SU-DHL-6 (cell line): ENCODE data around the gene GPATCH8.

ENCODE experiments used
- H2AFZ ChIP-seq: fragments of 200-600 bp; sonication (generic); 2 replicates; pipeline ENCODE4 v1.6.1; 2014; ENCODE audit warnings: low read depth, mild to moderate bottlenecking, moderate library complexity, mixed read lengths, antibody characterized with exemption, low read length; ENCODE audit not compliant: severe bottlenecking
- H3F3A ChIP-seq: fragments of 200-600 bp; shearing (Covaris generic); 2 replicates; pipeline ENCODE4 v1.6.0; 2016; ENCODE audit warnings: antibody characterized with exemption, mild to moderate bottlenecking; ENCODE audit not compliant: insufficient read depth
- H3K27ac ChIP-seq: fragments of 200-600 bp; sonication (generic); 2 replicates; pipeline ENCODE4 v1.5.1; 2016; ENCODE audit warnings: low read depth, mild to moderate bottlenecking, low read length, moderate library complexity, mixed read lengths
- H3K27me3 ChIP-seq: fragments of 200-600 bp; sonication (generic), shearing (Covaris generic); 2 replicates; pipeline ENCODE4 v1.6.0; 2014; ENCODE audit warnings: mild to moderate bottlenecking, low read length
- H3K36me3 ChIP-seq: fragments of 200-600 bp; sonication (generic); 2 replicates; pipeline ENCODE4 v1.6.1; 2014; ENCODE audit warnings: mild to moderate bottlenecking, low read length, mixed read lengths
- H3K4me2 ChIP-seq: fragments of 300-600, 200-600 bp; shearing (Covaris generic), sonication (generic); 2 replicates; pipeline ENCODE4 v1.6.0; 2014; ENCODE audit warnings: low read length, low read depth, mild to moderate bottlenecking; ENCODE audit not compliant: poor library complexity, severe bottlenecking
- H3K4me3 ChIP-seq: fragments of 200-600 bp; sonication (generic); 2 replicates; pipeline ENCODE4 v1.5.1; 2014; ENCODE audit warnings: antibody characterized with exemption, low read length, mild to moderate bottlenecking, mixed read lengths; ENCODE audit not compliant: insufficient read depth, poor library complexity, severe bottlenecking
- H3K79me2 ChIP-seq: fragments of 200-600 bp; sonication (generic); 2 replicates; pipeline ENCODE4 v1.6.1; 2014; ENCODE audit warnings: mild to moderate bottlenecking, low read length, moderate library complexity; ENCODE audit not compliant: insufficient read depth
- H3K9ac ChIP-seq: fragments of 200-600 bp; sonication (generic); 2 replicates; pipeline ENCODE4 v1.7.0; 2014; ENCODE audit warnings: mild to moderate bottlenecking, low read length
- H3K9me2 ChIP-seq: fragments of 200-600 bp; sonication (generic); replicated peaks from 2 replicates; pipeline ENCODE4 v1.6.1; 2014; ENCODE audit warnings: low read length; ENCODE audit not compliant: insufficient read depth
- H3K9me3 ChIP-seq: fragments of 200-600 bp; sonication (generic); 2 replicates; pipeline ENCODE4 v1.6.1; 2014; ENCODE audit warnings: low read length, mixed read lengths; ENCODE audit not compliant: insufficient read depth
- H4K20me1 ChIP-seq: fragments of 200-600 bp; sonication (generic); 2 replicates; pipeline ENCODE4 v1.6.1; 2014; ENCODE audit warnings: low read depth, mild to moderate bottlenecking, antibody characterized with exemption, low read length, moderate library complexity, mixed read lengths
- EZH2phosphoT487 ChIP-seq: fragments of 200-600 bp; sonication (generic), shearing (Covaris generic); conservative IDR thresholded peaks from 2 replicates; pipeline ENCODE4 v1.6.1; 2018; ENCODE audit warnings: mild to moderate bottlenecking, antibody characterized with exemption, low read length, moderate library complexity, mixed read lengths
- TF ChIP-seq, protein P1 (sequence below): fragments of 200-600 bp; sonication (generic); IDR thresholded peaks from one replicate; pipeline ENCODE4 v1.5.1; 2017; ENCODE audit warnings: antibody characterized with exemption, mild to moderate bottlenecking, low read length, moderate library complexity; ENCODE audit not compliant: insufficient read depth, poor library complexity, severe bottlenecking

GPATCH8 gene

GRCh38 chr17:44503147-44504029 lies at the start of gene GPATCH8:
Gene GPATCH8, minus strand, starts transcription at chr17:44503406. Its CDS starts 36 bp downstream, at chr17:44503370.
- no peak for TF ChIP-seq EZH2phosphoT487
- TF ChIP-seq, protein P1, sequence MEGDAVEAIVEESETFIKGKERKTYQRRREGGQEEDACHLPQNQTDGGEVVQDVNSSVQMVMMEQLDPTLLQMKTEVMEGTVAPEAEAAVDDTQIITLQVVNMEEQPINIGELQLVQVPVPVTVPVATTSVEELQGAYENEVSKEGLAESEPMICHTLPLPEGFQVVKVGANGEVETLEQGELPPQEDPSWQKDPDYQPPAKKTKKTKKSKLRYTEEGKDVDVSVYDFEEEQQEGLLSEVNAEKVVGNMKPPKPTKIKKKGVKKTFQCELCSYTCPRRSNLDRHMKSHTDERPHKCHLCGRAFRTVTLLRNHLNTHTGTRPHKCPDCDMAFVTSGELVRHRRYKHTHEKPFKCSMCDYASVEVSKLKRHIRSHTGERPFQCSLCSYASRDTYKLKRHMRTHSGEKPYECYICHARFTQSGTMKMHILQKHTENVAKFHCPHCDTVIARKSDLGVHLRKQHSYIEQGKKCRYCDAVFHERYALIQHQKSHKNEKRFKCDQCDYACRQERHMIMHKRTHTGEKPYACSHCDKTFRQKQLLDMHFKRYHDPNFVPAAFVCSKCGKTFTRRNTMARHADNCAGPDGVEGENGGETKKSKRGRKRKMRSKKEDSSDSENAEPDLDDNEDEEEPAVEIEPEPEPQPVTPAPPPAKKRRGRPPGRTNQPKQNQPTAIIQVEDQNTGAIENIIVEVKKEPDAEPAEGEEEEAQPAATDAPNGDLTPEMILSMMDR: no peak
- Histone ChIP-seq H3K27me3 (no peaks in the 10 kb centered on the region), H3K79me2 (peaks cover 53% of the 10 kb centered on the region), H3K9me3 (no peaks in the 10 kb centered on the region), H3F3A (no peaks in the 10 kb centered on the region; the same call in 1 of the 2 replicates), H3K4me2 (peak within 1 kb of the TSS; percentile 92), H3K9ac (peak within 1 kb of the TSS; percentile 98), H3K9me2 (no peaks in the 10 kb centered on the region), H3K4me3 (peak within 1 kb of the TSS; percentile 76), H2AFZ (peak within 1 kb of the TSS; percentile 97), H4K20me1 (peaks cover 3% of the 10 kb centered on the region; the same call in 1 of the 2 replicates), H3K36me3 (no peaks in the 10 kb centered on the region), H3K27ac (peak within 1 kb of the TSS; percentile 81)

GRCh38 chr17:44552361-44552760 lies 49.2 kb upstream of the GPATCH8 start:
- no peaks in the 10 kb centered on the region for H4K20me1 ChIP-seq
- no peak overlapping the region for H3K4me3 ChIP-seq
- H3K79me2 ChIP-seq: no peaks in the 10 kb centered on the region
- TF ChIP-seq EZH2phosphoT487: no peak
- TF ChIP-seq, protein P1: no peak
- H3K4me2 ChIP-seq: no peak overlapping the region
- no peaks in the 10 kb centered on the region for H3K9me2 ChIP-seq
- H3K9me3 ChIP-seq: no peaks in the 10 kb centered on the region
- no peaks in the 10 kb centered on the region; the same call in 1 of the 2 replicates for H3F3A ChIP-seq
- H3K9ac ChIP-seq: no peak overlapping the region
- H3K27me3 ChIP-seq: no peaks in the 10 kb centered on the region
- no peak overlapping the region for H3K27ac ChIP-seq
- H3K36me3 ChIP-seq: no peaks in the 10 kb centered on the region
- H2AFZ ChIP-seq: no peak overlapping the region

- no peaks in the 10 kb centered on the region for H3K9me3 ChIP-seq
- H3K4me2 ChIP-seq: no peak overlapping the region
- no peak overlapping the region for H3K4me3 ChIP-seq
- H3K27me3 ChIP-seq: no peaks in the 10 kb centered on the region
- no peaks in the 10 kb centered on the region for H3K36me3 ChIP-seq
- H3K79me2 ChIP-seq: no peaks in the 10 kb centered on the region
- H4K20me1 ChIP-seq: no peaks in the 10 kb centered on the region
- no peak overlapping the region for H3K9ac ChIP-seq
- no peak overlapping the region for H3K27ac ChIP-seq
- no peak overlapping the region for H2AFZ ChIP-seq
- no peaks in the 10 kb centered on the region for H3K9me2 ChIP-seq
- no peaks in the 10 kb centered on the region for H3F3A ChIP-seq
- no peak for TF ChIP-seq EZH2phosphoT487
- TF ChIP-seq, protein P1: no peak
Measured at GRCh38 chr17:44549686-44550085, 46.5 kb upstream of the GPATCH8 start.
